Karpas-422 (cell line): Measurements from ENCODE around the gene OLFM3. TPM values are rescaled to one million over a fixed set of nuclear protein-coding genes. Genes with fewer than 3 reads are reported as not detected.

Experiments
- DNase-seq: peaks from one replicate; pipeline ENCODE4 v3.0.0-alpha.2; 2015
- H2AFZ ChIP-seq: fragments of 200-600 bp; sonication (generic); 2 replicates; pipeline ENCODE4 v1.6.1; 2014; ENCODE audit warnings: antibody characterized with exemption, low read length, mixed read lengths
- H3K27ac ChIP-seq: fragments of 200-600 bp; sonication (generic); 2 replicates; pipeline ENCODE4 v1.5.1; 2014; ENCODE audit warnings: mild to moderate bottlenecking, low read length, moderate library complexity
- H3K27me3 ChIP-seq: fragments of 200-600 bp; sonication (generic); 2 replicates; pipeline ENCODE4 v1.6.1; 2014; ENCODE audit warnings: low read length, mixed read lengths
- H3K36me3 ChIP-seq: fragments of 200-600 bp; sonication (generic); 2 replicates; pipeline ENCODE4 v1.6.1; 2014; ENCODE audit warnings: low read length, mixed read lengths; ENCODE audit not compliant: insufficient read depth
- H3K4me1 ChIP-seq: fragments of 200-600 bp; sonication (generic); 2 replicates; pipeline ENCODE4 v1.6.1; 2014; ENCODE audit warnings: mild to moderate bottlenecking, low read length, mixed read lengths
- H3K4me2 ChIP-seq: fragments of 200-600 bp; sonication (generic); 2 replicates; pipeline ENCODE4 v1.6.1; 2014; ENCODE audit warnings: low read length, low read depth, mild to moderate bottlenecking; ENCODE audit not compliant: poor library complexity, severe bottlenecking
- H3K4me3 ChIP-seq: fragments of 200-600 bp; sonication (generic); 2 replicates; pipeline ENCODE4 v1.5.1; 2014; ENCODE audit warnings: mild to moderate bottlenecking, antibody characterized with exemption, low read length, mixed read lengths
- H3K79me2 ChIP-seq: fragments of 200-600 bp; sonication (generic); 2 replicates; pipeline ENCODE4 v1.6.1; 2014; ENCODE audit warnings: mild to moderate bottlenecking, low read length, mixed read lengths
- H3K9ac ChIP-seq: fragments of 200-600 bp; sonication (generic); 2 replicates; pipeline ENCODE4 v1.6.0; 2014; ENCODE audit warnings: low read length
- H3K9me2 ChIP-seq: fragments of 200-600 bp; sonication (generic), shearing (Covaris generic); replicated peaks from 2 replicates; pipeline ENCODE4 v1.6.0; 2014; ENCODE audit warnings: mild to moderate bottlenecking, low read length, moderate library complexity; ENCODE audit not compliant: insufficient read depth
- H3K9me3 ChIP-seq: fragments of 300-700, 200-600 bp; sonication (generic); 2 replicates; pipeline ENCODE4 v1.6.1; 2014; ENCODE audit warnings: low read length, mixed read lengths
- H4K20me1 ChIP-seq: fragments of 200-600 bp; sonication (generic); 2 replicates; pipeline ENCODE4 v1.6.1; 2014; ENCODE audit warnings: mild to moderate bottlenecking, antibody characterized with exemption, low read length, low read depth; ENCODE audit not compliant: insufficient read depth
- total RNA-seq: library from RNA; depleted of rRNA; stranded (reverse); fragments of >200 nt; shearing (Covaris generic); gene quantifications from 2 replicates; pipeline ENCODE4 v1.2.3, GENCODE V29; 2014; ENCODE audit warnings: low replicate concordance

Gene OLFM3
- total RNA-seq, 1 experiment from 2014 or later: not detected

- H4K20me1 ChIP-seq: no peaks in the 10 kb centered on the region
- DNase-seq: no peak
- H3K9ac ChIP-seq: no peak overlapping the region
- no peaks in the 10 kb centered on the region for H3K9me3 ChIP-seq
- no peak overlapping the region for H3K4me2 ChIP-seq
- H3K4me1 ChIP-seq: no peaks in the 10 kb centered on the region; the same call in 1 of the 2 replicates
- no peaks in the 10 kb centered on the region for H3K9me2 ChIP-seq
- no peaks in the 10 kb centered on the region for H3K79me2 ChIP-seq
- H3K27ac ChIP-seq: no peak overlapping the region
- no peaks in the 10 kb centered on the region for H3K36me3 ChIP-seq
- no peak overlapping the region for H2AFZ ChIP-seq
- H3K4me3 ChIP-seq: no peak overlapping the region
- H3K27me3 ChIP-seq: no peaks in the 10 kb centered on the region
Measured at GRCh38 chr1:101914473-101915242, 82.1 kb downstream of the OLFM3 start.

DNA sequence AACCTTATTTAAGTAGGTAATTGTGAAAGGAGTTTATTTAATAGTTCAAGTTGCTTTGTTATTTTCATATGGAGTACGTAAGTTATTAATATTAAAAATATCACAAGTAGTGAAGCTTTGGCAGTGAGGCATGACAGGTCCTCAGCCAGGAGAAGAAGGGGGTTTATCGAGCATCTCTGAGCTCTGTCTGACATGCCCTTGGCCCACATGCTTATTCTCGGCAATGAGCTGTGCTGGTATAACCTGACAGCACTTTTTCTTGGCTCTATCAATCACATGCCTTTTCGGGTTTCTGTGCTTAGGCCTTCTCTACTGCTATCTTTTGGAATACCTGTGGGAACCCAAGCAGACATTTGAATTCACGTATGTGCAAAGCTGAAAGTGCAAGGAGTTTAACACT, 84.8 kb downstream of the OLFM3 start:
- H3K27me3 ChIP-seq: no peaks in the 10 kb centered on the region
- H3K9ac ChIP-seq: no peak overlapping the region
- DNase-seq: no peak
- H3K9me3 ChIP-seq: no peaks in the 10 kb centered on the region
- H3K4me3 ChIP-seq: no peak overlapping the region
- no peaks in the 10 kb centered on the region for H3K79me2 ChIP-seq
- H3K4me1 ChIP-seq: no peaks in the 10 kb centered on the region; the same call in 1 of the 2 replicates
- no peaks in the 10 kb centered on the region for H3K9me2 ChIP-seq
- H3K27ac ChIP-seq: no peak overlapping the region
- H4K20me1 ChIP-seq: no peaks in the 10 kb centered on the region
- no peaks in the 10 kb centered on the region for H3K36me3 ChIP-seq
- no peak overlapping the region for H2AFZ ChIP-seq
- no peak overlapping the region for H3K4me2 ChIP-seq

GRCh38 chr1:101908980-101909379, 87.7 kb downstream of the OLFM3 start:
- Histone ChIP-seq H3K27me3 (no peaks in the 10 kb centered on the region), H3K9me3 (no peaks in the 10 kb centered on the region), H3K9ac (no peak overlapping the region), H3K4me3 (no peak overlapping the region), H3K36me3 (no peaks in the 10 kb centered on the region), H3K9me2 (no peaks in the 10 kb centered on the region), H3K4me1 (no peaks in the 10 kb centered on the region), H3K79me2 (no peaks in the 10 kb centered on the region), H3K4me2 (no peak overlapping the region), H2AFZ (no peak overlapping the region), H3K27ac (no peak overlapping the region), H4K20me1 (no peaks in the 10 kb centered on the region)
- DNase-seq: no peak

- Histone ChIP-seq H3K79me2 (no peaks in the 10 kb centered on the region), H3K36me3 (no peaks in the 10 kb centered on the region), H2AFZ (no peak overlapping the region), H4K20me1 (no peaks in the 10 kb centered on the region), H3K9ac (no peak overlapping the region), H3K9me2 (no peaks in the 10 kb centered on the region), H3K27me3 (no peaks in the 10 kb centered on the region), H3K9me3 (no peaks in the 10 kb centered on the region), H3K27ac (no peak overlapping the region), H3K4me2 (no peak overlapping the region), H3K4me1 (no peaks in the 10 kb centered on the region), H3K4me3 (no peak overlapping the region)
- DNase-seq: no peak
Measured at GRCh38 chr1:101907264-101907663, 89.5 kb downstream of the OLFM3 start.

GRCh38 chr1:101905283-101905835, 91.4 kb downstream of the OLFM3 start:
- H3K9ac ChIP-seq: no peak overlapping the region
- H3K4me3 ChIP-seq: no peak overlapping the region
- H3K36me3 ChIP-seq: no peaks in the 10 kb centered on the region
- H3K79me2 ChIP-seq: no peaks in the 10 kb centered on the region
- DNase-seq: no peak
- no peak overlapping the region for H3K27ac ChIP-seq
- no peak overlapping the region for H3K4me2 ChIP-seq
- no peaks in the 10 kb centered on the region for H3K27me3 ChIP-seq
- H3K9me3 ChIP-seq: no peaks in the 10 kb centered on the region
- no peaks in the 10 kb centered on the region for H3K4me1 ChIP-seq
- H2AFZ ChIP-seq: no peak overlapping the region
- no peaks in the 10 kb centered on the region for H4K20me1 ChIP-seq
- no peaks in the 10 kb centered on the region for H3K9me2 ChIP-seq

GRCh38 chr1:101902199-101902598, 94.5 kb downstream of the OLFM3 start:
- Histone ChIP-seq H3K4me1 (no peaks in the 10 kb centered on the region), H3K36me3 (no peaks in the 10 kb centered on the region), H3K4me3 (no peak overlapping the region), H3K27me3 (no peaks in the 10 kb centered on the region), H2AFZ (no peak overlapping the region), H3K9ac (no peak overlapping the region), H3K27ac (no peak overlapping the region), H3K9me2 (no peaks in the 10 kb centered on the region), H3K4me2 (no peak overlapping the region), H4K20me1 (no peaks in the 10 kb centered on the region), H3K9me3 (no peaks in the 10 kb centered on the region), H3K79me2 (no peaks in the 10 kb centered on the region)
- DNase-seq: no peak

GRCh38 chr1:101898137-101898536, 98.6 kb downstream of the OLFM3 start:
- H3K9me2 ChIP-seq: no peaks in the 10 kb centered on the region
- no peak overlapping the region for H2AFZ ChIP-seq
- no peak overlapping the region for H3K9ac ChIP-seq
- no peak overlapping the region for H3K4me3 ChIP-seq
- no peaks in the 10 kb centered on the region for H3K27me3 ChIP-seq
- no peaks in the 10 kb centered on the region for H3K36me3 ChIP-seq
- H3K4me1 ChIP-seq: no peaks in the 10 kb centered on the region
- no peaks in the 10 kb centered on the region for H3K9me3 ChIP-seq
- H3K27ac ChIP-seq: no peak overlapping the region
- no peaks in the 10 kb centered on the region for H4K20me1 ChIP-seq
- no peak for DNase-seq
- H3K79me2 ChIP-seq: no peaks in the 10 kb centered on the region
- no peak overlapping the region for H3K4me2 ChIP-seq

- H3K9ac ChIP-seq: no peak overlapping the region
- H3K4me3 ChIP-seq: no peak overlapping the region
- H4K20me1 ChIP-seq: no peaks in the 10 kb centered on the region
- H3K9me3 ChIP-seq: no peaks in the 10 kb centered on the region
- no peak overlapping the region for H2AFZ ChIP-seq
- no peak overlapping the region for H3K4me2 ChIP-seq
- no peaks in the 10 kb centered on the region for H3K27me3 ChIP-seq
- H3K79me2 ChIP-seq: no peaks in the 10 kb centered on the region
- no peaks in the 10 kb centered on the region for H3K36me3 ChIP-seq
- no peaks in the 10 kb centered on the region for H3K9me2 ChIP-seq
- H3K27ac ChIP-seq: no peak overlapping the region
- H3K4me1 ChIP-seq: no peaks in the 10 kb centered on the region
- no peak for DNase-seq
Measured at GRCh38 chr1:101884621-101885020, 112.1 kb downstream of the OLFM3 start.
